ENCODE data around the gene ELMOD3. TPM values are rescaled to one million over a fixed set of nuclear protein-coding genes. Genes with fewer than 3 reads are reported as not detected.

ELMOD3 gene
- polyA plus RNA-seq, 1 of the 3 experiments (the other 2 are of a cell fraction) = 15.4 TPM

GRCh38 chr2:85396531-85397470 is 42.2 kb downstream of the ELMOD3 start:
- no peak overlapping the region for H3K9ac ChIP-seq
- no peak for DNase-seq
- no peak overlapping the region for H2AFZ ChIP-seq (ENCODE audit: low read depth)
- no peaks in the 10 kb centered on the region for H3K79me2 ChIP-seq (ENCODE audit: insufficient read depth)
- ChIA-PET CTCF (interaction anchor here (1.1 kb wide), 1 partner anchor 8 kb away, joined by 4 read pairs; no protein-coding TSS in a partner anchor), POLR2A (no interaction called here)
- H3K4me3 ChIP-seq (ENCODE audit: low read depth in 2 of 2, low read length in 1 of 2) = no peak overlapping the region
- H3K9me2 ChIP-seq = no peaks in the 10 kb centered on the region
- no peaks in the 10 kb centered on the region for H3K27me3 ChIP-seq (ENCODE audit: insufficient read depth)
- H3F3A ChIP-seq (replicated peaks; ENCODE audit: insufficient read depth) = no peaks in the 10 kb centered on the region
- H3K36me3 ChIP-seq (replicated peaks in 1 of 2; ENCODE audit: control insufficient read depth in 1 of 2, insufficient read depth in 2 of 2, low read length in 1 of 2) = no peaks in the 10 kb centered on the region
- H3K9me3 ChIP-seq = no peaks in the 10 kb centered on the region
- H3K4me1 ChIP-seq (ENCODE audit: control insufficient read depth in 1 of 2, insufficient read depth in 2 of 2, low read depth in 1 of 2, low read length in 1 of 2) = peaks cover 0 to 23% of the 10 kb centered on the region in 2 experiments; a peak in 1 of 4 replicates
- WGBS (ENCODE audit: low lambda C conversion rate) = 92% methylated on average over 5 of the region's 5 CpGs
- peak overlapping the region; percentile 28; the same call in 1 of the 2 replicates for H3K4me2 ChIP-seq
- no peak overlapping the region for H3K27ac ChIP-seq (ENCODE audit: low read depth in 2 of 2, low read length in 1 of 2)
- TF ChIP-seq CHD2 (IDR thresholded peaks at IDR 0.05; ENCODE audit: low read length, partially characterized antibody) (no peak), SMC3 (IDR thresholded peaks at IDR 0.05; ENCODE audit: low read depth, low read length) (no peak), MEF2A (IDR thresholded peaks at IDR 0.05; ENCODE audit: borderline replicate concordance, low read depth) (no peak), SIN3A (IDR thresholded peaks at IDR 0.05; ENCODE audit: borderline replicate concordance, low read depth, low read length) (no peak), IRF3 (IDR thresholded peaks at IDR 0.05; ENCODE audit: low read depth, low read length) (no peak), USF2 (IDR thresholded peaks at IDR 0.05; ENCODE audit: borderline replicate concordance, low read depth, low read length) (no peak), NFIC (IDR thresholded peaks at IDR 0.05; ENCODE audit: borderline replicate concordance) (no peak), ELF1 (IDR thresholded peaks at IDR 0.05) (no peak)
- H4K20me1 ChIP-seq (ENCODE audit: insufficient read depth) = no peaks in the 10 kb centered on the region

GRCh38 chr2:85397925-85398331 is 43.4 kb downstream of the ELMOD3 start:
- no peak overlapping the region for H3K9ac ChIP-seq
- DNase-seq = no peak
- no peak overlapping the region for H3K4me2 ChIP-seq
- H4K20me1 ChIP-seq (ENCODE audit: insufficient read depth) = no peaks in the 10 kb centered on the region
- ChIA-PET POLR2A (interaction anchor here (0.8 kb wide), 1 partner anchor 141 kb away, joined by 3 read pairs; the partner anchor contains the start of gene MAT2A), CTCF (interaction anchor here (1.1 to 1.4 kb wide), 3 partner anchors 9 to 154 kb away, joined by 3 to 4 read pairs (median 4); no protein-coding TSS in a partner anchor)
- H2AFZ ChIP-seq (ENCODE audit: low read depth) = no peak overlapping the region
- H3K9me2 ChIP-seq = no peaks in the 10 kb centered on the region
- no peaks in the 10 kb centered on the region for H3F3A ChIP-seq (replicated peaks; ENCODE audit: insufficient read depth)
- H3K27me3 ChIP-seq (ENCODE audit: insufficient read depth) = no peaks in the 10 kb centered on the region
- TF ChIP-seq GABPA (IDR thresholded peaks at IDR 0.05; ENCODE audit: low read depth) (no peak), GATA2 (CRISPR knock-in tag; IDR thresholded peaks at IDR 0.05) (peak; percentile 57; the same call in 1 of the 2 replicates)
- H3K79me2 ChIP-seq (ENCODE audit: insufficient read depth) = no peaks in the 10 kb centered on the region
- H3K4me3 ChIP-seq (ENCODE audit: low read depth in 2 of 2, low read length in 1 of 2) = no peak overlapping the region
- no peaks in the 10 kb centered on the region for H3K9me3 ChIP-seq
- 53% methylated on average over 3 of the region's 4 CpGs for WGBS (ENCODE audit: low lambda C conversion rate)
- peaks cover 0 to 23% of the 10 kb centered on the region in 2 experiments; a peak in 1 of 4 replicates for H3K4me1 ChIP-seq (ENCODE audit: control insufficient read depth in 1 of 2, insufficient read depth in 2 of 2, low read depth in 1 of 2, low read length in 1 of 2)
- H3K27ac ChIP-seq (ENCODE audit: low read depth in 2 of 2, low read length in 1 of 2) = no peak overlapping the region
- no peaks in the 10 kb centered on the region for H3K36me3 ChIP-seq (replicated peaks in 1 of 2; ENCODE audit: control insufficient read depth in 1 of 2, insufficient read depth in 2 of 2, low read length in 1 of 2)
